ENCODE results near the gene WRAP73. TPM values are rescaled to one million over a fixed set of nuclear protein-coding genes. Genes with fewer than 3 reads are reported as not detected.

The WRAP73 gene
- polyA plus RNA-seq, 1 donor, result 16.1 TPM

DNA sequence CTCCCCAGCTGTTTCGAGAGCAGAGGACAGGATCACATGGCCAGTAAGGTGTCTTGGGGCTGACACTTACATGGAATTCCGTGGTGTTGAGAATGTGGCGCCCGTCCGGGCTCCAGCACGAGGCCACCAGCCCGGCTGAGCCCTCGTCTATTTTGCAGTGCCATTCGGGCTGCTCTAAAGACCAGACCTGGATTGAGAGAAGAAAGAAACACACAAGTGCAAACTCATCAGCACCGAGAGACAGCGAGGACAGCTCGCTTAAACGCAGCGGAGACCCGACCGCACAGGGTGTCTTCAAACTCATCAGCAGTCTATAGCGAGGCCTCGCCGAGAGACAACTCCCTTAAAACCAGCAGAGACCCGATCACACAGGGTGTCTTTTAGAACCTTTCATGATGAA is 3.3 kb downstream of the WRAP73 start:
- DNase-seq, result no peak

DNA sequence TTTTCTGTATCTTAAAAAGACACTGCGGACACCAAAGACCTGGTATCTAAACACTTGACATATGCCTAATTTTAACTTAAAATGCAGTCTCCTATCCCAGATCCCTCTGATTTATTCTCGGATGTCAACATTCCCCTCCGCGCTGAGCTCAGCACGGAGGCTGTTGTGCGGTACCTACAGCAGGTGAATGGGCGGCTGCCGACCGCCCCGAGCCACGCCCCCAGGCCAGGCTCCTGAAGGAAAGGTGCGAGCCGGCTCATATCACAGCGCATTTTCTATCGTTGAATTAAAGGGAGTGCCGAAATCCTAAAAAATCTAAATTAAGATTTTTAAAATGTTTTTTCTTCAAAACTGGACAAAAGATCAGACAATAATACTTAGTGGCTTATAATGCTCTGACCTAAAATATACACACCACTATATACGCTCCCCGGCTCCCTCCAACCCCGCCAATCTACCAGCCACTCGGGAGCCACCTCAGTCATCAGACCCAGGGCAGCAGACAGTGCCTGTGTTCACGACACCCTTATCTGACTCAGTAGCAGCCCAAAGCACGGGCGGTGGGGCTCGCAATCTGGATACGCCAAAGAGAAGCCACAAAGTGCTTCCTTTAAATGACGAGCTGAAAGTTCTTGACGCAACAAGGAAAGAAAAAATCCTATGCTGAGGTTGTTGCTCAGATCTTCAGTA is 4.1 kb downstream of the WRAP73 start:
- no peak for DNase-seq

DNA sequence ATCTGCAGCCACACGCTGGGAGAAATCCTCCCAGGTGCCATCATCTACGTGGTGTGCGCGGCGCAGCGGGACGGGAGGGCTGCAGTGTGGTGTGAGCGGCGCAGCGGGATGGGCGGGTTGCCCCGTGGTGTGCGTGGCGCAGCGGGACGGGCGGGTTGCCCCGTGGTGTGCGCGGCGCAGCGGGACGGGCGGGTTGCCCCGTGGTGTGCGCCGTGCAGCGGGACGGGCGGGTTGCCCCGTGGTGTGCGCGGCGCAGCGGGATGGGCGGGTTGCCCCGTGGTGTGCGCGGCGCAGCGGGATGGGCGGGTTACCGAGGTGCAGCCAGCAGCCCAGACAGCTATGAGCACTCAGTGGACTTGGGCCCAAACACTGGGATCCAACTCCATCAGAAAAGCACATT is 4.7 kb downstream of the WRAP73 start:
- DNase-seq, result no peak

DNA sequence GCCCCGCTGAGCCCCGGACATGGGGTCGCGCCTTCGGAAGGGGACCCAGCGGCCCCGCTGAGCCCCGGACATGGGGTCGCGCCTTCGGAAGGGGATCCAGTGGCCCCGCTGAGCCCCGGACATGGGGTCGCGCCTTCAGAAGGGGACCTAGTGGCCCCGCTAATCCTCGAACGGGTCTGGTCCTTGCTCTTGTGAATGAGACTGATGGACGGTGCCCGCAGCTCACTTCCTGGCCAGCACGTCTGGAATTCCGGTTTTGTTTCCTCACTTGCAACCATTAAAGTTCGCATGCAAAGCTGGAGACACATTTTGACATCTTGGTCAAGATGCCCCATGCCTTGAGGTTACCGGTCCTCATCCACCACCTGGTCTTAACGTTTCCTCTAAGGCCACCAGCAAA is 5.6 kb downstream of the WRAP73 start:
- DNase-seq, result no peak

DNA sequence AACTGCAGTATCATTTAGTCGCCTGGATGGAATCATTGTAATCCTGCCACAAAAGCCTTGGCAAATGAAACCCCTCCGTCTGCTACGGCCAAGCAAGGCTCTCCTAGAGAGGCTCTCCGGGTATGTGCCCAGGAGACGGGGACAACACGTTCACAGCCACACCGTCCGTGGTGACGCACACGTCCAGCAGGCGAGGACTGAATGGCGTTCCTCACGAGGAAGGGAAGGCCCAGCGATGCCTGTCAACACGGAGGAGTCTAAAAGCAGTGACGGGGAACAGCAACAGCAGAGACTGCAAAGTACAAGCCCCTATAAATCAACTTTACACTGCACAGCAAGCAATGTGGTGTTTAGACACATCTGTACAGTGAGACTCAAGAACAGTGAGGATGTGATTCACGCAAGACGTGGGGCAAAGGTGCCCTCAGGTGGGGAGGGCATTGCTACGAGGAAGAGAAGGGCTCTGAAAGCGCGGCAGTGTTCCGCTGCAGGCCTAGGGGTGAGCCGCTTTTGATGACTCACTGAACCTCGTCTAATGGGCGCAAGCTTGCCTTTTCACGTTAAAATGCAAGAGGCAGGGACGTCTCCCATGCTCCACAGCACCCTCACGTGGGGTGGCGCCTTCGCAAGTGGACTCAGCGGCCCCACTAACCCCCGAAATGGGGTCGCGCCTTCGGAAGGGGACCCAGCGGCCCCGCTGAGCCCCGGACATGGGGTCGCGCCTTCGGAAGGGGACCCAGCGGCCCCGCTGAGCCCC is 6.8 kb downstream of the WRAP73 start:
- DNase-seq, result no peak

DNA sequence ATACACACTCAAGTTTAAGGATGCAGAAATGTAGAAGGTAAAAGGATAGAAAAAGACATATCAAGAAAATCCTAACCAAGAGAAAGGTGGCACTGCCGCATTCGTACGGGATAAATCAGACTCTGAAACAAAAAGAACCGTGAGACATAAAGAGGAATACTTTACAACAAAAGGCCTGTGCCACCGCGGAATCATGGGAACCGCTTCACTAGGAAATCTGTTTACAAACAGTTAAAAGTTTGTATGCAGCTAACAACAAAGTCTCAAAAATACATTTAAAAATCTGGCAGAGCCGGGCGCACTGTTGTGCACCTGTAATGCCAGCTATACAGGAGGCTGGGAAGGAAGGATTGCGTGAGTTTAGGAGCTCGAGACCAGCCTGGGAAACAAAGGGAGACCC is 8.1 kb downstream of the WRAP73 start:
- DNase-seq, result no peak

DNA sequence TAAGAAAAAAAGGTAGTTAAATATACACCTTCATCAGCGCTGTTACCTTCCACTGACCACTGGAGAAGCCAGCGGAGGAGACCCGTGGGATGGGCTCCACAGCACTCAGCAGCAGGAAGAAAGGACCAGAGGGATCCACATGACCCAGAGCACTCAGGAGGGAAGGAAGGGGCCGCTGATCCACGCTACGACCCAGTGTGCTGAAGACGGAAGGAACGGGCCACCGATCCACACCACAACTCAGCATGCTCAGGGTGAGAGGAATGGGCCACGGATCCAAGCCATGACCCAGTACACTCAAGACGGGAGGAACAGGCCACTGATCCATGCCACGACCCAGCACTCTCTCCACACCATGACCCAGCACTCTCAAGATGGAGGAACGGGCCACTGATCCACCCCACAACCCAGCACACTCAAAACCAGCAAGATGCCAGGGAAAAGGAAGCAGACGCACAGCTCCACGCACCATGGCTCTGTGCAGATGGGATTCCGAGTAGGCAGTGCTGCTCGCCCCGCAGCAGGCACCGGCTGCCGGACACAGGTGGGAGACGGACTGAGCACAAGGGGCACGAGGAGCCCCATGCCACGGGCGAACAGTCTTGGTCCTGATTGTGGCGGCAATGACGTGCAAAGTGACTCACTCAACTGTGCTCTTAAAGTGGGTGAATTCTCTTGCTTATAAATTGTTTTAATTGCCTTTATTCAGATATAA is 8.7 kb downstream of the WRAP73 start:
- no peak for DNase-seq

DNA sequence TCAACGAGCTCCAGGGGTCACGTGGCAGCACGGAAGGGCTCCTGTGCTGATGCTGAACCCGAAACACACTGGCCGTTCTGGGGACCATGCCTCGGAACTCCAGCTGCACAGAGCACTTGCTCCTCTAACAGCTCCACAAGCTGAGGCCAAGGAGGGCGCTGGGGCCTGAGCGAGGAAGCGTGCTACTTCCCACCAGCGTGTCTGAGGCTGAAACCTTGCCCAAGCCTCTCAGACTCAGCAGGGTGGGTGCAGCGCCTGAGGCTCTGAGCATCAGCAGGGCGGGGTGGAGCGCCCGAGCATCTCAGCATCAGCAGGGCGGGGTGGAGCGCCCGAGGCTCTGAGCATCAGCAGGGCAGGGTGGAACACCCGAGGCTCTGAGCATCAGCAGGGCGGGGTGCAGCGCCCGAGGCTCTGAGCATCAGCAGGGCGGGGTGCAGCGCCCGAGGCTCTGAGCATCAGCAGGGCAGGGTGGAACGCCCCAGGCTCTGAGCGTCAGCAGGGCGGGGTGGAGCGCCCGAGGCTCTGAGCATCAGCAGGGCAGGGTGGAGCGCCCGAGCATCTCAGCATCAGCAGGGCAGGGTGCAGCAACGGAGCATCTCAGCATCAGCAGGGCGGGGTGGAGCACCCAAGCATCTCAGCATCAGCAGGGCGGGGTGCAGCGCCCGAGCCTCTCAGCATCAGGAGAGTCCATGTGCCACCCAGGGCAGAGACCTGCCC is 9.6 kb downstream of the WRAP73 start:
- DNase-seq, result no peak

DNA sequence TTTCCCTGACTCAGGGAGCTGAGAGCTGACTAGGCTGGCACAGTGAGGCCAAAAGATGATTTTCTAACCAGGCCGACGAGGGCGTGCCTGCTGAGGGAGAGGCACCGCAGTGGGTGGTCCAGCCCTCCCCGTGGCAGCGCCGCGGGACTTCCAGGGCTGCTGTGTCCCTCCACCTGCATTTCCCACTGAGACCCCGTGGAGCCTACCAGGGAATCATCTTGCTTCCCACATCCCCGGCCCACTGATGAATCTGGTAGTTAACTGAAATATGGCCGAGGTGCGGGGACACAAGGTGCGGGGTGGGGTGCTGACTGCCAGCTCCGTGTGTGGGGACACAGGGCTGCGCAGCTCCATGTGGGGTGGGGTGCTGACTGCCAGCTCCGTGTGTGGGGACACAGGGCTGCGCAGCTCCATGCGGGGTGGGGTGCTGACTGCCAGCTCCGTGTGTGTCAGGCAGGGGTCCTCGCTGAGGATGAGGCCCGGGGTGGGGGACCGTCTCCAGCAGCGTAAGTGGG is 10.4 kb downstream of the WRAP73 start:
- DNase-seq, result no peak

DNA sequence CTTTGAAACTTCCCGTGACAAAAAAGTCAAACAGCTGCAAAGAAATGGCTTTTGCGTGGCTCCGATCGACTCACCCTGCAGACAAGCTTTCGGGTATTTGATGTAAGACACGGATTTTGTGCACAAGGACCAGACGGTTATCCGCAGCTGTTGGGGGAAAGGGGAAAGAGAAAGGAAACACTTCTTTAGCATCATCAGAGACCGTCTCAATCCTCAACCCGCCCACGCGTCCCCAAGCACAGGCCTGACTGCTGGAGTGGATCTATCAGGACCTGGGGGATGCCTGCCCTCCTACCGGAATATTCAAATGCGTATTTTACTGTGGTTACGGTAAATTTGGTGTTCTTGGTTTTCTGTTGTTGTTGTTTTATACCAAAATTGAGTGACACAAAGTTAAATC is 11.2 kb downstream of the WRAP73 start:
- no peak for DNase-seq

DNA sequence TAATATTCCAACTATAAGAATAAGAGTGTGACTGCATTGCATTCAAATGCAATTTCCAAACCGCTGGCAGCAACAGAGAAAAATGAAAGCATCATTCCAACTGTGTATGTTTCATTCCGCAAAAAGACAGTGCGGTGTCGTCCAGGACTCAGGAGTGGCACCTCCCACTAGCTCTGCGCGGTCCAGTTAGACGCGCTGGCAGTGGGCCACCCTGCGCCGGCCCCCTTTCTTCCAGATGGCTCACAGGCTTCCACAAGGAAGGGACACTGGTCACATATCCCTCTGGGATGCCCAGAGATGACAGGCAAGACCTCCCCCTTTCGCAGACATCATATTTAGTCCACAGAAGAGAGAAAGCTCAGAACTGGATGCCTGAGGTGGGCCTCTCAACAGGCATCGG is 11.9 kb downstream of the WRAP73 start:
- no peak for DNase-seq

DNA sequence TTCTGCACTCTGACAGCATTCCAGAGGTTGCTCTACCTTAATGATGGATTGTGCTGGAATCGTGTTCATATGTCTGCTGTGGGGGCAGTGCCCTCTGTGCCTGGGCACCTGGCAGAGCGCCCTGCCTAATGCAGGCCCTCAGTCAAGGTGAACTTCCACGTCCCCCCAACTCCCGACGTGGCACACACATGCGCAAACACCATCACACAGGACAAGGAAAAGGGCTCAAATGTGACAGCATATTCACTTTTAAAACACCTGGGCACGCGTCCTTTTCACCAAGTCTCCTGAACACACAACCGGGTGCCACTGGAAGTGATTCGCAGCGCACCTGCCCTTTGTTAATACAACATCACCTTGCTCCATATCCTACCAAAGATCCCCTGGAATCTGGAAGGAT is 13.4 kb downstream of the WRAP73 start:
- DNase-seq, result no peak

DNA sequence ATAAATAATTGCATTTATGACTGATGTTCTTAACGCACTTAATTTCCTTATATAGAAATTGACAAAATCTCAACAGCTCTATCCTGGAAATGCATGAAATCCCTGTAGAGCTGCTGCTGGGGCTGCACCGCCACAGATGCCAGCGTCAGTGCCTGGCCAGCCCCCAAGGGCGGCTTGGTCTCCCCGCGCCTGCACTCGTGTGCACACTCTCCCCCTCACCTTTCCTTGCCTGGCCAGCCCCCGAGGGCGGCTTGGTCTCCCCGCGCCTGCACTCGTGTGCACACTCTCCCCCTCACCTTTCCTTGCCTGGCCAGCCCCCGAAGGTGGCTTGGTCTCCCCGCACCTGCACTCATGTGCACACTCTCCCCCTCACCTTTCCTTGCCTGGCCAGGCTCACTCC is 13.8 kb downstream of the WRAP73 start:
- DNase-seq, result no peak

DNA sequence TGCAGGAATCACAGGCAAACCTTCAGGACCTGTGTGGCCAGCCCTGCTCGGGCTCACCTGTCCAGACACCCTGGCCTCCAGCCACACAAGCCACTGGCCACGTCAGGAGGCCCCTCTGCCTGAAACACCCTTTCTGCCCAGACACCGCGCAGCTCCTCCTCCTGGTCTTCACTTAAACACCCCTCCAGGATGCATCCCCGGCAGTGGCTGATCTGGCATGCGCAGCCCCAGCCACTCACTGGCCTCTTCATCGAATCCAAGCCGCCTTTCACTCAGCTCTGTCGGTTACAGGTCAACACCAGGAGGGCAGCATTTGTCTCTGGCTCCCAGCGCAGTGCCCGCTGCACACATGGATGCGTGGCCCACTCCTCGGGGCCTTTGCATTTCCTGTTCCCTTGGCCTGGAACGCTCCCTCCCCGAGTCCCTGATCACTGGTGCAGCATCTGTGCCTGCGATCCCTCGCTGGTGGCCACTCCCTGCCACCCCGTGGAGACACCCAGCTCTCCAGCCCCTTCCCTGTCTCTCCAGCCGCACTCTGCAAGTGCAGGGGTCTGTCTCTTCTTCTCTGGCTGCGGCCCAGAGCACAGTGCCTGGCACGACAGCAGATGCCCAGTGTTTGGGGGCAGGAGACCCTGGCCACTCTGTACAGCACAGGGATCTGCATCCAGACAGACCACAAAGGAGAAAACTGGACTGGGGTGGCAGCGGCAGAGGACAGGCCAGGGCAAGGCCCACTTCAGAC is 15.7 kb downstream of the WRAP73 start:
- no peak for DNase-seq

DNA sequence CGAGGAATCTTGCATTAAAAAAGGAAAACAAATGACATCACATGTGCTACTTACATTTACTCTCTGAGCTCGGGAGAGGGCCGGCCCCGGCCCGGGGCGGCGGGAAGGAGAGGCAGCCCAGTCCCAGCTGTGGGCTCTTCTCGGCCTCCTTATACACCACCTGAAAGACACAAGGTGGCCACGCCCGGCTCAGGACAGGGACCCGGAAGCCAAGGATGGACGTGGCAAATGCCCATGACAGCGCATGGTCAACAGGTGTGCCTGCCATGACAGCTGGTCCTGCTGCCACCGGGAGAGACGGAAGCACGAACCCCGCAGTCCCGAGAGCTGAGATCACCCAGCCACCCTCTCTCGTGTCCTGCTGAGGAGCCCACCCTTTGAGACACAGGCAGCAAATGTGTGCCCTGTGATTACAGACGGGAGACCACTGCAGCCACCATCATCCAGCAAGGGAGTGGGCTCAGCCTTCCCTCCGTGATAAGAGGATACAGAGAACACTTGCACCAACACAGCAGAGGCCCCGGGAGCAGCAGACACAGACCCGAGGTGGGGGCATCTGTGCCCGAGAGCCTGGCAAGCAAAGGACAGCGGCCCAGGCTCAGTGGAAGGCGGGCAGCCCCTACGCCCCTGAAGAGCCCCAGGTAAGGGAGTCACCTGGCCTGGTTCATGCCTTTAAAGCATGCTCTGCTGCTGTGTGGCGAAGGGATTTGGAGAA is 16.4 kb downstream of the WRAP73 start:
- no peak for DNase-seq

DNA sequence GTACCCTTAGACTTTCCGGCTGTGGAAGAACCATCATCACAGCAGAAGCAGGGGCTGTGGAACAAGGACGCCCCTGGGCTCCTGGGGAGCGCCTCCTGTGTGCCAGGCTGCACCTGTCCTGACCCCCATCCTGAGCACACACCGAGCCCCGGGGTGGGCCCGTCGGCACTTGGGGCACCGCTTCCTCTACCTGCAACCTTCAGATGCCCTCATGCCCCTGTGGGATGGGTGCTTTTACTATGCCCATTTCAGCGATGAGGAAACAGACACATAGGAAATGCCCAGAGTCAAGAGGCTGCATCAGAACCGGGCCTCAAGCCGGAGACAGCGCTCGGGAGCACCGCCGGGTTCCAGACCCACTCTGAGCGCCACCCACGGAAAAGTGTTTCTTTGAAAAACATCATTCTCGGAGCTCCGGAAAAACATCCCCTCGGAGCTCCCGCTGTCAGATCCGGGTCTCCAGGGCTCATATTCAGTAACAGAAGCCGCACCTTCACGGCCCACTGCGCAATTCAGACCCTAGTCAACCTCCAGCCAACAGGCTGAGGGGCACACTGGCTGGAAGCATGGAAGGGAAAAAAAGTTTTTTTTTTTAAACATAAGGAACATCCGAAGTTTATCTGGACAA is 17.1 kb downstream of the WRAP73 start:
- no peak for DNase-seq

DNA sequence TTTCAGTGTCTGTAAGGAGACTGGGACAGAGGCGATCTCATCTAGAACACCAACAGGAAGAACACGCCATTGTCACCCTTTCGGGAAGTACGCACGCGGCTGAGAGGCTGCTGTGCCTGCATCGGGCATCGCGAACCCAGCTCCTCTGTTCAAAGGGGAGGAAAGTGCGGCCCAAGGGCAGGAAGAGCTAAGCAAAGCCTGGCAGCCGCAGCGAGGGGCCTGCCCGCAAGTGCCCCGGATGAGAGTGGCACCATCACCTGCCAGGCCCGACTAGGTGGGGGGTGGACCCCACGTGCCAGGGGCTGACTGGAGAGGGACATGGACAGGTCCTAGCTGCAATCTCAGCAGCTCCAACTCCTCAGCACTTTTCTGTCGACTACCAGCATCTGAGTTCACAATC is 17.6 kb downstream of the WRAP73 start:
- no peak for DNase-seq

DNA sequence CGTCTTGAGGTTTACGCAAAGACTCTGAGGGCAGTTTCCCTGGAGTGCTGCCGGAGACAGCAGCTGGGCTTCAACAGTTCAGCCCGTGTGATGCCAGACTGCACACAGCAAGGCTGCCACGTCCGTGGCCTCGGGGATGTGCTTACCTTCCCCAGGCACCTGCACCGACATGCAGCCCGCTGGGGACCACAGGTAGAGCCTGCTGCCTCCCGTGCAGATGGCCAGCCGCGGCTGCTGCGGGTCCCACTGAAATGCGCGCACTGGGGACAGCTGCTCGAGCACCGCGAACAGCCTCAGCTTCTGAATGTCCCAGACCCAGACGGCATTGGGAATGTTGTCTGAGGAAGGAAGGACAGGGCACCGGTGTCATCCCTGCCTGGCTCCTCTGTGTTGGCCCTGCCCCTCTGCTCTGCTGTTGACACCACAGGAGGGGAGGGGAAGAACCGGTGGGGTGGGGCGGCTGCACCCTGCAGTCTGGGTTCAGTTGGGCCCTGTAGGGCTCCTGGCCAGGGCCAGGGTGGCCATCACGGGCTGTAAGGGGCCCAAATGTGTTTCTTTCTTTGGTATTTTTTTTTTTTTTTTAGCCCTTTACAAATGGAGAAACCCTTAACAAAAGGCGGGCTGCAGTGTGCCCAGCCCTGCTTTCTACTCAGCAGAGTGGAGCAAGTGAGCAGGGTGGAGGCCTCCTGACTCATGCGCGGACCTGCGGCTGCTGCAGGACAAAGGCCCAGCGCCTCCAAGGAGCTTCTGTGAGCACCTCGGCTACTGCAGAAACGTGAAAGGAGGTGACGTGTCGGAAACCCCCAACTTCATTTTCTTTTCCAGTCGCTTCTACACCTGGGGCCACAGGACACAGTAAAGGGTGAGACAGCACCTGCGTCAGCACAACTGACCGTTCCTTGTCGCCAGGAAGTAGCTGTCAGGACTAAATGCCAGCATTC is 18.3 kb downstream of the WRAP73 start:
- no peak for DNase-seq

DNA sequence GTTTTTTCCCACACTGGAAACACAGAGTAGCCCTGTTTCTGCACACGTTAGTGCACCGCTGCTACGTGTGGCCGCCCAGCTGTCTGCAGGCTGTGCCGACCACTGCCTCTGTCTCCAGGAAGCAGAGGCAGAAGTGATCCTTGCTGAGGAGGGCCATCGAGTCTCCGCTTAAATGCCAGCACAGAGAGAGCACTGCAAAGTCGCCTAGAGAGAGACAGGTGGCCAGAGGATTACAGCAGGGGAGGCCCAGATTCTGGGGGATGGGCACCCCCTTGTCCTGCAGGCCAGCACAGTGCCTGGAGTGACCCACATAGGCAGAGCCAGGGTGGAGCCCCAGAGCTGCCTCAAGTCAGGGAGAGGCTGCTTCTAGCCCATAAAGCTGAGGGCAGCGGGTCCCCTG is 19.0 kb downstream of the WRAP73 start:
- DNase-seq, result no peak

DNA sequence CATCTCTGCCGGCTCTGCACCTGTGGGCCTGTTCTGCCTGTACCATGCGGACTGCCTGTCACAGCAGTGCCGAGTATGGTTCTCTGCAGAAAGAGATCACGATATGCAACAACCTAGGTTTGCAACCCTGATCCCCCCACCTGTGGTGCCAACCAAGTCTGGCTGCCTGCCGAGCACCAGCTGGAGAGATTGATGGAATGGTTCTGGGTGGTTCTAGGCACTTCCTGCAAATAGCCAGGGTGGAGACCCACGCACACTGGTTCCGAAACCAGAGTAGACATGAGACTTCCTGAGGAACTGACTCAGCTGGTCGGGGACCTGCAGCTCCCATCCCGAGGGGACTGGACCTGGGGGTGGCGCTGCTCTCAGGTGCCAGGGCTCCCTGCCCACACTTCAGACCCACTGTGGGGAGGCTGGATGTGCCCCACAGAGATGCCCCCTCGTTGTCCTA is 19.7 kb downstream of the WRAP73 start:
- no peak for DNase-seq
